HepG2 (cell line): ENCODE results near the gene SALL2. TPM values are rescaled to one million over a fixed set of nuclear protein-coding genes. Genes with fewer than 3 reads are reported as not detected.

Experiments used
- ARNT2 ChIP-seq: sonication (generic); formaldehyde crosslinking; IDR thresholded peaks from 2 replicates; pipeline ENCODE4 v1.8.0; 2022; ENCODE audit warnings: mild to moderate bottlenecking, low read depth, missing genetic modification reagents, moderate library complexity
- ATF7 ChIP-seq, 2 experiments: fragments of 450-650 bp in 1 of 2; sonication (generic) in 1 of 2; formaldehyde crosslinking in 1 of 2; IDR thresholded peaks; 2 replicates each; pipeline versions ENCODE4 v1.4.0 to v1.6.1; 2016 to 2020; ENCODE audit warnings: antibody characterized with exemption in 1 of 2, mild to moderate bottlenecking in 1 of 2, missing genetic modification reagents in 1 of 2
- CREM ChIP-seq, 2 experiments: sonication (generic) in 1 of 2; formaldehyde crosslinking in 1 of 2; IDR thresholded peaks; 2 replicates each; pipeline versions ENCODE4 v1.4.0 to v1.6.1; 2016 to 2020; ENCODE audit warnings: antibody characterized with exemption in 1 of 2, mild to moderate bottlenecking in 1 of 2, missing genetic modification reagents in 1 of 2
- EED ChIP-seq: sonication (generic); formaldehyde crosslinking; IDR thresholded peaks from 2 replicates; pipeline ENCODE4 v1.5.0; 2020; ENCODE audit warnings: mild to moderate bottlenecking, missing genetic modification reagents
- ERF ChIP-seq: IDR thresholded peaks from 2 replicates; pipeline ENCODE4 v1.6.1; 2018; ENCODE audit warnings: missing biosample characterization, missing genetic modification reagents
- FLYWCH1 ChIP-seq: sonication (generic); formaldehyde crosslinking; IDR thresholded peaks from 2 replicates; pipeline ENCODE4 v1.8.1; 2023; ENCODE audit warnings: mild to moderate bottlenecking, missing genetic modification reagents
- POGZ ChIP-seq: sonication (generic); formaldehyde crosslinking; IDR thresholded peaks from 2 replicates; pipeline ENCODE4 v1.4.0; 2020; ENCODE audit warnings: mild to moderate bottlenecking, missing genetic modification reagents
- SETDB1 ChIP-seq: sonication (generic); formaldehyde crosslinking; IDR thresholded peaks from 2 replicates; pipeline ENCODE4 v1.5.1; 2020; ENCODE audit warnings: missing genetic modification reagents, mild to moderate bottlenecking, borderline replicate concordance
- SNRNP70 ChIP-seq: fragments of 200-400 bp; formaldehyde crosslinking; IDR thresholded peaks from 2 replicates; pipeline ENCODE4 v1.6.1; 2017; ENCODE audit warnings: mild to moderate bottlenecking, low read depth, low read length, moderate library complexity
- SRSF1 ChIP-seq: fragments of 200-400 bp; formaldehyde crosslinking; optimal IDR thresholded peaks from 2 replicates; pipeline ENCODE3; 2017; ENCODE audit warnings: mild to moderate bottlenecking, low read depth, low read length, moderate library complexity
- TARDBP ChIP-seq: sonication (generic); formaldehyde crosslinking; IDR thresholded peaks from 2 replicates; pipeline ENCODE4 v1.8.0; 2022; ENCODE audit warnings: mild to moderate bottlenecking, missing genetic modification reagents
- THAP8 ChIP-seq: sonication (generic); formaldehyde crosslinking; IDR thresholded peaks from 2 replicates; pipeline ENCODE4 v1.5.1; 2020; ENCODE audit warnings: missing genetic modification reagents, mild to moderate bottlenecking, borderline replicate concordance
- ZBED4 ChIP-seq: sonication (generic); formaldehyde crosslinking; IDR thresholded peaks from 2 replicates; pipeline ENCODE4 v1.4.0; 2020; ENCODE audit warnings: missing genetic modification reagents, borderline replicate concordance
- ZBTB42 ChIP-seq: sonication (generic); formaldehyde crosslinking; IDR thresholded peaks from 2 replicates; pipeline ENCODE4 v1.5.0; 2020; ENCODE audit warnings: mild to moderate bottlenecking, missing genetic modification reagents
- ZFP36L2 ChIP-seq: sonication (generic); formaldehyde crosslinking; IDR thresholded peaks from 2 replicates; pipeline ENCODE4 v1.4.0; 2020; ENCODE audit warnings: missing genetic modification reagents
- ZGPAT ChIP-seq: IDR thresholded peaks from 2 replicates; pipeline ENCODE4 v1.6.1; 2016; ENCODE audit warnings: mild to moderate bottlenecking
- ZNF160 ChIP-seq: sonication (generic); formaldehyde crosslinking; IDR thresholded peaks from 2 replicates; pipeline ENCODE4 v1.8.0; 2022; ENCODE audit warnings: mild to moderate bottlenecking, inconsistent platforms, missing genetic modification reagents
- ZNF34 ChIP-seq: sonication (generic); formaldehyde crosslinking; IDR thresholded peaks from 2 replicates; pipeline ENCODE4 v1.4.0; 2020; ENCODE audit warnings: mild to moderate bottlenecking, missing genetic modification reagents, borderline replicate concordance
- ZNF383 ChIP-seq: sonication (generic); formaldehyde crosslinking; IDR thresholded peaks from 2 replicates; pipeline ENCODE4 v1.4.0; 2020; ENCODE audit warnings: missing genetic modification reagents, mild to moderate bottlenecking, borderline replicate concordance
- ZNF775 ChIP-seq: sonication (generic); formaldehyde crosslinking; IDR thresholded peaks from 2 replicates; pipeline ENCODE4 v1.4.0; 2020; ENCODE audit warnings: missing genetic modification reagents, mild to moderate bottlenecking, moderate library complexity, borderline replicate concordance
- ZSCAN21 ChIP-seq: sonication (generic); formaldehyde crosslinking; IDR thresholded peaks from 2 replicates; pipeline ENCODE4 v1.8.0; 2022; ENCODE audit warnings: mild to moderate bottlenecking, missing genetic modification reagents, moderate library complexity, borderline replicate concordance
- polyA plus RNA-seq, 8 experiments: library from polyadenylated mRNA; depleted of rRNA in 3 of 8; stranded (reverse) in 7 of 8; unstranded in 1 of 8; fragments of >200 nt; fragmentation: Illumina TruSeq in 4 of 8; extraction: Trizol in 4 of 8; gene quantifications; 2 replicates each; pipeline versions ENCODE4 v1.2.1 to v1.2.3, GENCODE V29; 2011 to 2016; ENCODE audit warnings: low read depth in 4 of 8, missing spikeins in 1 of 8, mixed read lengths in 1 of 8; ENCODE audit not compliant: insufficient read depth in 1 of 8
- total RNA-seq, 5 experiments: library from RNA; depleted of rRNA; stranded (reverse); fragments of >200 nt; fragmentation: Illumina TruSeq; extraction: Trizol; gene quantifications; 2 replicates each; pipeline ENCODE4 v1.2.3, GENCODE V29; 2016; ENCODE audit warnings: low read depth in 1 of 5

The SALL2 gene
- total and polyA plus RNA-seq, 2 of the 13 experiments (the other 11 are each of a cell fraction or from before 2014, with no cell fraction given): 4.9 to 5.8 TPM

GRCh38 chr14:21510735-21511657, 15.2 kb downstream of the SALL2 start, which contains the start of gene METTL3 (continued):
- TF ChIP-seq ZBED4 (CRISPR knock-in tag) (no peak; the same call in 1 of the 2 replicates), THAP8 (CRISPR knock-in tag) (no peak), SNRNP70 (no peak), TARDBP (CRISPR knock-in tag) (peak; percentile 98), SRSF1 (no peak), ARNT2 (CRISPR knock-in tag) (peak; percentile 95), FLYWCH1 (CRISPR knock-in tag) (peak; percentile 85; the same call in 1 of the 2 replicates), SETDB1 (no peak), ERF (peak; percentile 92), ZNF775 (CRISPR knock-in tag) (peak; percentile 30; the same call in 1 of the 2 replicates), ATF7 (IDR thresholded peaks at IDR 0.05) (no peak), ATF7 (CRISPR knock-in tag; IDR thresholded peaks at IDR 0.05) (no peak), ZSCAN21 (CRISPR knock-in tag) (peak; percentile 94), EED (CRISPR knock-in tag) (peak; percentile 93), CREM (IDR thresholded peaks at IDR 0.05) (peak; percentile 99), CREM (CRISPR knock-in tag; IDR thresholded peaks at IDR 0.05) (no peak), ZNF383 (CRISPR knock-in tag) (no peak; the same call in 1 of the 2 replicates), ZNF160 (no peak), ZFP36L2 (CRISPR knock-in tag) (peak; percentile 23; the same call in 1 of the 2 replicates), POGZ (CRISPR knock-in tag) (peak; percentile 94), ZNF34 (CRISPR knock-in tag) (no peak; the same call in 1 of the 2 replicates), ZGPAT (CRISPR knock-in tag) (peak; percentile 99), ZBTB42 (CRISPR knock-in tag) (peak; percentile 88)
